NCI-H460 (cell line): ENCODE results near the gene CALCOCO1. TPM values are rescaled to one million over a fixed set of nuclear protein-coding genes. Genes with fewer than 3 reads are reported as not detected.
"Not testable (repeated sequence)": the region's sequence is repeated elsewhere in the genome, so short reads cannot be mapped to it uniquely, and the experiment has no call there.

Experiments
- DNase-seq: peaks from one replicate; pipeline ENCODE4 v3.0.0-alpha.2; 2016; ENCODE audit warnings: low read depth; ENCODE audit errors: extremely low read depth
- polyA plus RNA-seq: library from polyadenylated mRNA; depleted of rRNA; stranded (reverse); fragments of >200 nt; gene quantifications from 2 replicates; pipeline ENCODE4 v1.2.3, GENCODE V29; 2014; cell fraction: nucleus; rRNA removed
- total RNA-seq: library from RNA; depleted of rRNA; stranded (reverse); fragments of >200 nt; shearing (Covaris generic); gene quantifications from 2 replicates; pipeline ENCODE4 v1.2.3, GENCODE V29; 2014; rRNA removed

CALCOCO1 gene, protein sequence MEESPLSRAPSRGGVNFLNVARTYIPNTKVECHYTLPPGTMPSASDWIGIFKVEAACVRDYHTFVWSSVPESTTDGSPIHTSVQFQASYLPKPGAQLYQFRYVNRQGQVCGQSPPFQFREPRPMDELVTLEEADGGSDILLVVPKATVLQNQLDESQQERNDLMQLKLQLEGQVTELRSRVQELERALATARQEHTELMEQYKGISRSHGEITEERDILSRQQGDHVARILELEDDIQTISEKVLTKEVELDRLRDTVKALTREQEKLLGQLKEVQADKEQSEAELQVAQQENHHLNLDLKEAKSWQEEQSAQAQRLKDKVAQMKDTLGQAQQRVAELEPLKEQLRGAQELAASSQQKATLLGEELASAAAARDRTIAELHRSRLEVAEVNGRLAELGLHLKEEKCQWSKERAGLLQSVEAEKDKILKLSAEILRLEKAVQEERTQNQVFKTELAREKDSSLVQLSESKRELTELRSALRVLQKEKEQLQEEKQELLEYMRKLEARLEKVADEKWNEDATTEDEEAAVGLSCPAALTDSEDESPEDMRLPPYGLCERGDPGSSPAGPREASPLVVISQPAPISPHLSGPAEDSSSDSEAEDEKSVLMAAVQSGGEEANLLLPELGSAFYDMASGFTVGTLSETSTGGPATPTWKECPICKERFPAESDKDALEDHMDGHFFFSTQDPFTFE
- total RNA-seq: 27.1 and 34.1 TPM in 2 replicates
- polyA plus RNA-seq: 54.5 and 63.5 TPM in 2 replicates

DNA sequence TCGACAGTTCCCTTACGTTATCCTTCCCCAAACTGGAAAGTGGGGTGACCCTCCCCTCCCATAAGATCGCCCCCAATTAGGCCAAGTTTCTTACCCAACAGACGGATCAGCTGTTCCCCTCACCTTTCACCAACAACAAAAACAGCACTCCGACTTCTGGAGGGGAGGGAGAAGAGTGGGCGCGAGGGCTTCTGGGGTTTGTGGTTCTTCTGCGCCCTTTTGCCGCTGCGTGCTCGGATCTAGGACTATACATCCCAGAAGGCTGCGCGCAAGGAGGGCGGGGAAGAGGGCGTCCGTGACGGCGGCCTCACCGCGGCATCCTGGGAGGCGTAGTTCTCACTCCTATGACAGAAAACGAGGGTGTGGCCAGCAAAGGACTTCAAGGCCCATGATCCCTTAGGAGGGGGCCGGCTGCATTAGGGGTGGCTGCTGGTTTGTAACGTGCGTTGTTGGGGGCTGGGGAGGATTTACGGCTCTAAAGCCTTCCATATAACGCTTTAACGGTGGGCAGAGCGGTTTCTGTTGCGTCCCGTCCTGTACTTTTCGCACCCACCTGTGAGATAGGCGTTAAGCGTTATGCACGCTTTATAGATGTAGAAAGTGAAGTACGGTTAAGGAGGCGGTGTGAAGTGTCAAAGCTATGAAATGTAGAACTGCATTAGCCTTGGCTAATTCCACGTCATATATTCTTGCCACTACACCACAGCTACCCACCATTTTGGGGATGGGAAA is at the start of gene CALCOCO1:
CALCOCO1 (minus strand) TSS at position 143 of the 732 bp plus-strand sequence. CDS start 2,210 bp downstream, outside the sequence.
- peak; percentile 96 for DNase-seq

DNA sequence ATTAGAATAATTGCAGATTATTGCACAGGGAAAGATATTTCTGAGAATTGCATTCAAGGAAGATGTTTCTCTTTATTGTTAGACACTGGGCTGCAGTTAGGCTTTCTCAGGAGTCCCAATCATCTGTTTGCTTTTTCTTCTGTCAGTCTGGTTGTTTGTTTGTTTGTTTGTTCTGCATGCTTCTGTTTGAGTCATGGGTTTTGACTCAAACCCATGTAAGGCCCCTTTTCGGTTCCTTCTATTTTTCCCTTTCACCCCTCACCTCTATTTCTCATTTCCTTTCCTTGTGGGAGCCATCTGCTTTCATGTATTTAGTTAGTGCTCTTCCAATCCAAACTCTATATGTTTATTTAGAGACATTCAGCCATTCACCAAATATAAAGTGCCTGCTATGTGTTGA is 49.6 kb upstream of the CALCOCO1 start:
- no peak for DNase-seq

DNA sequence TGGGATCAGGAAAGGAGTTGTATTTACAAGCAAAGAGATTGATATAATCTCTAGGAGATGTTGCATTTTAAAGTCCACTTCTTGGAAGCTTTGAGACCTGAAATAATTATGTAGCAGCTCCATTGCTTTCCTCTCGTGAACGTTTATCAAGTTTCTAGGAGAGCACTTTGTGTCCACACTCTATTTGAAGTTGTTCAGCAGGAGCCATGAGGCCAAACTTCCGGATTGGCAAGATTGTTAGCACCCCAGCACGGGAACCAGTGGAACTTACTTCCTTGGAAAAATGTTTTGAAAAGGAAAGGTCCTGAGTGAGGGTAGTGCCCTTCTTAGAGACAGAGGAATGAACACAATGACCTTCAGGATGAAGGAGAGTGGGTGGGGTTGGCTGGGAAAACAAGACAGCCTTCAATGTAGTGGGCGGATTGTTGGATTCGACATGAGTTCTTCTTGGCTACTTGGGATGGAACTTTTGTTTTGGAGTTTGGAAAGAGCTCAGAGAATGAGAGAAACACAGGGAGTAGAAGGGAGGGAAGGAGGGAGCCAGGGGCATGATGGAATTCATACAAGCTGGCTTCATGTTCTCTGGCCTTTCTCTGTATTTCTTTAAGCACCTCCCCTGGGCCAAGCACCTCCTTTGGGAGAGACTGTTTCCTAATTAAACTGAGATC is 48.4 kb upstream of the CALCOCO1 start:
- no peak for DNase-seq

DNA sequence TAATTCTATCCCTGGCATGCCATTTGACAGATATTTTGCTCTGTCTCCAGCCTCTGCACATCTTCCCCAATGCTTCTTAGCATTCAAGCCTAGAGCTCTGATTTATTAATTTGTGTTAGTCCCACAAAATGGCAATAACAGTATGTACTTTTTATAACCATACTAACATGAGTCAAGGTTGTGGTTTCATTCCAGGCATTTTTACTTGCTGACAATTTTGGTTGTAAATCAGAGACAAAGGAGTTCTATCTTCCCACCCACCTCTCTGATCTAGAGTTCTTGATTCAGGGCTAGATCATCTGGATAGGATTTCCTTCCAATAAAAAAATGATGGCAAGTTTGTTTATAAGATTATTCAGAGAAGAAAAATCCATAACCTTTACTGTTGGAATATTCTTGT is 43.0 kb upstream of the CALCOCO1 start:
- no peak for DNase-seq

DNA sequence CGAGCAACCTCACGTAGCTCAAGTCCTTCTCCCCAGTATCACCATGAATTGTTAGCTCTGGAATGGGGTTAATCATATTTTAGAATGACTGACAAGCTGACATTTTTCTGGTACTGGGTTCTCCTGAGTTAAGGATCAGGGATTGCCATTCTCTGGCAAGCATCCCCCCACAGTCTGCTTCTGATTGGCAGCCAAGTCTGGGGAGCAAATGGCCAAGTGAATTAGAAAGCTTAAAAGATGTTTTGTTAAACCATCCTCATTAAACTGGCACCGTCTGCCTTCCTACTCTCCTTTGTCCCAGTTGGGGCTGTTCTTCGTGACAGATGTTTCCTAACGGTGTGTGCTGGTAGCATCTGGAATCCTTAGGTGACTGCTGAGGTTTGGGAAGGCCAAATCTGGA is 41.7 kb upstream of the CALCOCO1 start:
- DNase-seq: no peak

DNA sequence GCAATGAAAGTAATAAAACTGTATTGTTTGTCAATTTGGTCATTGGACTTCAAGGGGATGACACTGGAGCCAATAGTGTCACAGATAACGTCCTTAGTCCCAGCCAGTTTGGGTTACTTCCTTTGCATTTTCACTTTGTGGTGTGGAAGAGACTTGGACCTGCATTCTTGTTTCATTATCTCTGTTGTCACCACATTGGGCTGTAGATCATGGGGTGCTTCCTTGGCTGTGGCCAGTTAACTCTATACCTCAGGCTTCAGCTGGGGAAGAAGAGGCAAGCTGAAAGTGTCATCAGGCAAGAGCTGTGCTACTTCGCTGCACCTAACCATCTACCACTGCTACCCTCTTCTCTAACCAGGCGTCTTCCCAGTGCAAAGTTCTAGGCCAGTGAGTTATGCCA is 39.6 kb upstream of the CALCOCO1 start:
- DNase-seq: no peak

DNA sequence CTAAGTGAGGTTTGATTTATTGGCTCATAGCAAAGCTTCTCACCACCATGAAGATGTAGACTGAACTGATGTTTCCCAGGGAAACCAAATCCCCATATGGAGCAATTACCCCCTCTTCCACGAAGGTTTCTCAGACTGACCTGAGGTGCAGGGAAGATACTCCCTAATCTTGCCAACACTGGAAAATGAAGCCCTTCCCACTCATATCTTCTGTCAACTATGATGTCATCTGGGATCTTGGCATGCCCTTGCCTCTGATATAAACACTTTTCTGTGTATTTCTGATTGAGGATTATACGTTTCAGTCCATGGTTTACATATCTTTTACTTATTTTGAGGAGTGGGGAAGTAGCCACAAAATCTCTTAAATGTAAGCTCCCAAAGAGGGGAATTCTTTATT is 38.6 kb upstream of the CALCOCO1 start:
- DNase-seq: no peak

DNA sequence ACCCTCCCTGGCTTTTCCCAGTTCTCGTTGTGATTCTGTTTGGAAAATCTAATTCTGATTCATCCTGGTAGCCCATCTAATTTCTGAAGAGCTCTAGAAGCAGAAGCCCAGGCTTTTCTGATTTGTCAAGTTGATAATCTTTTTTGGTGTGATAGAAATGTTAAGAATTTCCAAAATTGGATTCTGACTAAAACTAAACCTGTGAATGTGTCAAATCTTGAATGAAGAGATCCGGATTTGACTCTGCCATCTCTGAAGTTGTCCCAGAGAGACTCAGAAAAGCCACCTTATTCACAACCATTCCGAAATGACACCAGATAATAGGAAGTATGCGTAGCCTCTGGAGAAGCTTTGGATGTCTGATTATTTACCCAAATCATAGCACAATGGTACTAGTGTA is 37.4 kb upstream of the CALCOCO1 start:
- no peak for DNase-seq

DNA sequence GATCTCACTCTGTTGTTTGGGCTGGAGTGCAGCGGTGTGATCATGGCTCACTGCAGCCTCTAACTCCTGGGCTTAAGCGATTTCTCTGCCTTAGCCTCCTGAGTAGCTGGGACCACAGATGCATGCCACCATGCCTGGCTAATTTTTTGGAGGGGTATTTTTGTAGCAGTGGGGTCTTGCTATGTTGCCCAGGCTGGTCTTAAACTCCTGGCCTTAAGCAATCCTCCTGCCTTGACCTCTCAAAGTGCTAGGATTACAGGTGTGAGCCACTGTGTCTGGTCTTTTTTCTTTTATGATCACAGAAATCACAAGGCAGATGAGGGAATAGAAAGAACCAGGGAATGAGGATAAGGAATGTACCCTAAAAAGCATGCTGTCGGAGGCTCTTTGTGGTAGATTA is 35.5 kb upstream of the CALCOCO1 start:
- not testable (repeated sequence) for DNase-seq

DNA sequence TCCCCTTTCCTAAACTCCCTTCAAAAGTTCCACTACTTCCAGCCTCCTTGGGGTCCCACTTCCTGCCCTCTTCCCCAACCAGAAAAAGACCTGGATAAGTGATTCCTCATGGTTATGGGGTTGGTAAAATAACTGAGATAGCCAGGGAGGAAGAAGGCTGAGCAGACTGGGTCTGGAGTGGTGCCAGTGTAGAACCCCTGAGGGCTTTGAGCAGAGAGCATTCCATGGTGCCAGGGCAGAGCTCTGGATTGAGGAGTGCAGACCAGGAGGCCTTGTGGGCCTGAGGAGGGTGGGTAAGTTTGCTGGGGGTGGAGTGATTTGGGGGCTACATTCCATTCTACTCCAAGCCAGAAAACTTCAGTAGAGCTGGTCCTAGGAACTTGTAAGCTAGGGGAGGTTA is 34.1 kb upstream of the CALCOCO1 start:
- DNase-seq: no peak

DNA sequence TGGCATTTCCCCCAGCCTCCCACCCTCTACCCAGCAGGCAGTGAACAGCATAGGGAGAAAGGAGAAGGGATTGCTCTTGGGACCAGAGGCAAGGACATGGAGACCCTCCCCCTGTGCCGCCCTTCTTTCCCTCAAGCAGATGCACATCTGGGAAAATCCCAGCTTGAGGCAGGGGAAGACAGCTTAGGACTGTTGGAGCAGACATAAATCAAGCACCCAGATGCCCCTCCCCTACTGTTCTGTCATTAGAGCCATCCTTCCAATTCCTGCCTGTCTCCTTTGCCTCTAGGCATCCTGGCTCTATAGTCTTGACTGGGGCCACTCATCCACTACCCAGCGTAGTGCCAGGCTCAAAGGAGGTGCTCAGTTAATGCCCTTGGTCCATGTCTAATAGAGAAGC is 32.0 kb upstream of the CALCOCO1 start:
- DNase-seq: no peak

DNA sequence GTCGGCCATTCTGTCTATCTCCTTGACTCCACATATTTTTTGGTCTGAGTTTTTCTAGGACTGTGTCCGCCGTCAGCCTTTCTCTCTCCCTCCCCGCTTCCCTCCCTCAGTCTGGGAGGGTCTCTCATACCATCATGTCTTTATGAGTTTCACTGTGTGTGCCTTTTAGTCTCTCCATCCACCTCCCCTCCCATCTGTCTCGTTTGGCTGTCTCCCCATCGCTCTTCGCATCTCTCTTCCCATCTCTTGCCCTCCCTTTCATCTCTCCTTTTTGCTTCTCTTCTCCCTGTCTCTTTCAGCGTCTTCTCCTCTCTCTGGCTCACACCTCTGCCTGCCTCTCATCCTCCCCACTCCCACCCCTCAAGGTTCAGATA is 31.5 kb upstream of the CALCOCO1 start:
- DNase-seq: no peak

DNA sequence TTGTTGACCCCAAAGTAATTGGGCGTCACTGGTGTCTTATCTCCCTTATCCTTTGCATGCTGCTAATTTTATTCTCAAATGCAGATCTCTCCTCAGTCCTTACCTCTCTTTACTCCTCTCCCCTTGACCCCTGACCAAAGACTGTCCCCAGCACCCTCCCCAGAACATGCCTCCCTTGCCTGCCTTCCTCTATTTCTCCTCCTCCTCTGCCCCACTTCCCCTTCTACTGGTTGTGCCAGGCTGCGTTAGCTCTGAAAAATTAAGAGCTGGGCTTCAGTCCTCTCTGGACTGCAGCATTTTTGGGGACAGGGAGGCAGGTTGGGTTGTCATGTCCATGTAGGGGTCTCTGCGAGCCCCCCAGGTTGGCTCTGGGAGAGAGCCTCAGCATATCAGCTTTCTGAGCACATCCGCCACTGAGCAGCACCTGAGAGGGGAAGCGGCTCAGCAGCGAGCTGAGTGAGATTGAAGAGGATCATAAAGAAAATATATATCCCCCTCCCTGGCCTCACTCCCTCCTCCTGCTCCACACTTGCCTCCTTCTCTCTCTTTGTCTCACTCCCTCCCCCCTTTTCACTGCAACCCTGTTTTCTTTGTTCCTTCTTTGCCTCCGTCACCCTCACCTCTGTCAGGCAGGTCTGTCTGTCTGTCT is 31.0 kb upstream of the CALCOCO1 start:
- DNase-seq: no peak

DNA sequence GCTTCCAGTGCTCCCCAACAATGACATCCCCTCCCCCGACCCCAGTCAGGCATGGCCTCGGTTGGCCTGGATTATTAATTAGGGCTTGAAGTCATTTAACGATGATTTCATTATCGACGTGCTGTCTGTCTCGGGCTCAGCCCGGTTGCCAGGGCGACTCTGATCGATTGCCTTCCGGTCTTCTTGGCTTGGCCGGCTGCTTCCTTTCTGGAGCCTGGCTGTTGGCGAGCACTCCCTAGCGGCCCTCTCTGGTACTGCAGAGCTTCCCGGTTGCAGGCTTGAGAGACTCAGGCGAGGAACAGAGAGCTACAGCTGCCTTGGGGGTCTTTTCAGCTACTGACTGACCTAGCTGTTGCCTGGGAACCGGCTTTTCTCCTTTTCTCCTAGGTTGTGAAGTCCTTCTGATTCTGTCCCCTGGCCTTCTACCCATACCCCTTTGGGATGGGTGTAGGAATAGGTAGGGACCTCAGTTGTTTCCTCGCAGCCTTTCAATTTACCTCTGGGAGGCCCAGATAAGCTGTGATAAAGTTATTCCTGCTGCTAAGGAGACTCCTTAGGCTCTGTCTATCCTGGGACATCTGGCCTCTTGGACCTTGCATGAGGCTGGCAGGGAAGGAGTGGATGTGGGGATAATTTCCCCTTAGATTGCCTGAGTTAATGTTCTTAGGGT is 30.0 kb upstream of the CALCOCO1 start:
- DNase-seq: peak; percentile 57

DNA sequence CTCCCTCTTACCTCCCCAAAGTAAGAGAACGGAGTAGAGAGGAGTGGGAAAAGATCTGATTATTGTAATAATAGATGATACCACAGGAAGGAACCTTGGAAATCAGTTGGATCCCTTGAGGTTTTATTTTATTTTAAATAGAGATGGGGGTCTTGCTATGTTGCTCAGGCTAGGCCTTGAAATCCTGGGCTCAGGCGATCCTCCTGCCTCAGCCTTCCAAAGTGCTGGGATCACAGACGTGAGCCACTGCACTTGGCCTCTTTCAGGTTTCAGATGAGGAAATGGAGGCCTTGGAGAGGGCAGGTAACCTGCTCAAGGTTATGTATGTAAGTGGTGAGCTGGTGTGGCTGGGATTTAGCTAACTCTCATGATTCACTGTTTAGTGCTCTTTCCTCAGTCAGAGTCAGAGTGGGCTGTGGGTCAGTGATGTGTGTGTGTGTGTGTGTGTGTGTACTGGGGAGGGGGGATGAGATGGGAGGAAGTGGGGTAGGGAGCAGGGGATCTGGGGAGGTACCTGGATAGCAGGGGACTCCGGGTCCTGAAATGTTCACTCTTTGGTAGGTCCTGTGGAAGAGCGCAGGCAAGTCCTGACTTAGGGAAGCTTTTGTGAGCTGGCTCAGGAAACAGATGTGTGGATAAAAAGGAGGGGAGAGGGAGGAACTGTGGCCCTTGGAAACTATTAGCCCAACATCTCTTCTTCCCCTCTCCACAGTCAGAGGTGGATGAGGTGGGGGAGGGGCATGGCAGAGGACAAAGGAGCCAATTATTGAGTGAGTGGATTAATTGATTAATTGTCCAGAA is 29.2 kb upstream of the CALCOCO1 start:
- DNase-seq: no peak

DNA sequence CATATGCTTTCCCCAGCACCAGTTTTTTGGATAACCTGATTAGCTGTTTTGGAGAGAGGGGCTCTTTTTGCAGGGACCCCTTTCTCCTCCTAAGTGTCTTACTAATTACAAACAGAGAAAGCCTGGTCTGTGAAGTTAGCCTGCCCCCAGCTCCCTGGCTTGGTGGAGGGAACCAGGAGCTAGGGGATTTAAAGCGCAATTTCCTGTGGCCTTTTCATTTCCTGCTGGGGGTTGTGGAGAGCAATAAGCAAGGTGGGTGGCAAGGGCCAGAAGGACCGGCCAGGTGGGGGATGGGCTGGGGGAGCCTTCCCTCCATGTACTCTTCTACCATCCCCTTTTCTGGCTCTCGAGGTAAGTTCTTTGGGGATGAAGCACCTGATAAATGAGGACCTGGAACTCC is 28.6 kb upstream of the CALCOCO1 start:
- DNase-seq: no peak

DNA sequence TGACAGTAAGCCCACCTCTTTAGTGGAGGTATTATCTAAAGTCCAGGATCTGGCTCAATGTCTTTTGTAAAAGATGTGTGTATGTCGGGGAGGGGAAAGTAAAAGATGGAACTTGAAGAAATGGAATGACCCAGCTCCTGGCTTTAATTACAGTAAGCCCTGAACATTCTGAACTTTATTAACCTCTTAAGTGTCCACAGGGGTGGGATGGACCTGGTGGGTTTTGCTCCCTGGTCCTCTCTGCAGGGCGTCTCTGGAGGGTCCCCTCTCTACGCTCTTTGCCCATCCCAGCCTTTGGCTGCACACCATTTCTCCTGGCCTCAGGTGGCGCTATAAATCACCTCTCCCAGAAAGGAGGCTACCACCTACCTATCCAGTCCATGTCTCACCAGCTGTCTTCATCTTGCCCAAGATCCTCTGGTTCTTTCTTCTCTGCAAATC is 28.2 kb upstream of the CALCOCO1 start:
- no peak for DNase-seq

DNA sequence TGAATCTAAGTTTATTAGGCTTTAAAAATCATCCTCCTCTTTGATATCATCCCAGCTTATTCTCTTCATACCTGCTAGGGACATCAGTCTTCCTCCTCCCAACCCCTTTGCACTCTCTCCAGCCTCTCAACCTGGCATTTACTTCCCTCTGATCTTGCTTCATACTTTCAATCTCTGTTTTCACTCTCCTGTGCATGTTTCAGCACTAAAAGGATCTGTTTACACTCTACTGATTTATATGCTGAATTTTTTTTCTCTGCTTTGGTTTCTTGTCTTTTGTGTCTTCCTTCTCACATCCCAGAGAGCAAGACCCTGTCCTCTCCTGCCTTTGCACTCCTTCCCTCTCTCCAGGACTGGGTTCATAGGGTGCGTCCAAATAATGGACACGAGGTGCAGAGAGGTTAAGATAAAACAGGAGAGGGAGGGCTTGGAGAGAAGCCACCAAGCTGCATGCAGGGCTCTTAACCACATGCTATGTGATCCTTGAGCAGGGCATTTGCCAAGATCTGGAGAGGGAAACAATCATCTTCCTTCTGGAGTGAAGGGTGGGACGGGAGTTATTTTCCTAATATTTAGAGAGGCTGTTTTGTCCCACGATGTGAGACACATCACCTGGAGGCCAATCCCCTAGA is 27.5 kb upstream of the CALCOCO1 start:
- DNase-seq: no peak
